Memory B cell (primary cell): ENCODE results near the gene HSBP1L1.
"Not testable (repeated sequence)": the region's sequence is repeated elsewhere in the genome, so short reads cannot be mapped to it uniquely, and the experiment has no call there.

Source experiments
- ATAC-seq: fragments of 150-1000 bp; cut with Tn5 transposase; 2 replicates; pipeline ENCODE4 v1.10.0; 2021; ENCODE audit warnings: low read depth, mild to moderate bottlenecking, moderate library complexity
- DNase-seq, 2 donors: peaks; one replicate each; pipeline ENCODE4 v3.0.0; 2022; ENCODE audit warnings: low spot score in 2 of 2
- H3K27ac Mint-ChIP-seq: one replicate; pipeline ENCODE4 v1.8.0; 2022; ENCODE audit warnings: mild to moderate bottlenecking, moderate library complexity, mixed read lengths
- H3K27me3 Mint-ChIP-seq: one replicate; pipeline ENCODE4 v1.8.0; 2022; ENCODE audit warnings: mixed read lengths
- H3K36me3 Mint-ChIP-seq: one replicate; pipeline ENCODE4 v1.8.0; 2022; ENCODE audit warnings: mild to moderate bottlenecking, mixed read lengths
- H3K4me1 Mint-ChIP-seq: one replicate; pipeline ENCODE4 v1.8.0; 2022; ENCODE audit warnings: mixed read lengths
- H3K4me3 Mint-ChIP-seq: one replicate; pipeline ENCODE4 v1.8.0; 2022; ENCODE audit warnings: mild to moderate bottlenecking, moderate library complexity, mixed read lengths
- H3K9me3 Mint-ChIP-seq: one replicate; pipeline ENCODE4 v1.8.0; 2022; ENCODE audit warnings: mixed read lengths

Gene HSBP1L1

GRCh38 chr18:79987566-79987965 is 23.1 kb downstream of the HSBP1L1 start:
- peak overlapping the region; percentile 95 for H3K27ac Mint-ChIP-seq
- DNase-seq = no peak
- H3K9me3 Mint-ChIP-seq = no peaks in the 10 kb centered on the region
- ATAC-seq = no peak
- no peaks in the 10 kb centered on the region for H3K27me3 Mint-ChIP-seq
- peak overlapping the region; percentile 93 for H3K4me3 Mint-ChIP-seq
- H3K4me1 Mint-ChIP-seq = peaks cover 17% of the 10 kb centered on the region
- H3K36me3 Mint-ChIP-seq = peaks cover 6% of the 10 kb centered on the region

- Mint-ChIP-seq H3K36me3 (peaks cover 6% of the 10 kb centered on the region), H3K4me1 (peaks cover 15% of the 10 kb centered on the region), H3K27ac (peak overlapping the region; percentile 95), H3K9me3 (no peaks in the 10 kb centered on the region), H3K27me3 (no peaks in the 10 kb centered on the region), H3K4me3 (peak overlapping the region; percentile 93)
- ATAC-seq (peak; percentile 72), DNase-seq (peak; percentile 61 to 82)
These were observed 23.6 kb downstream of the HSBP1L1 start for GRCh38 chr18:79988071-79988450.

GRCh38 chr18:79988451-79989194 is 24.2 kb downstream of the HSBP1L1 start, which contains the start of gene TXNL4A:
TXNL4A (minus strand) TSS chr18:79988563; CDS start chr18:79988392, 171 bp downstream.
- H3K27me3 Mint-ChIP-seq = no peaks in the 10 kb centered on the region
- ATAC-seq (peak; percentile 94), DNase-seq (peak in 1 of 2 donors; percentile 76)
- peaks cover 6% of the 10 kb centered on the region for H3K36me3 Mint-ChIP-seq
- H3K9me3 Mint-ChIP-seq = no peaks in the 10 kb centered on the region
- peak within 1 kb of the TSS; percentile 93 for H3K4me3 Mint-ChIP-seq
- H3K4me1 Mint-ChIP-seq = peaks cover 13% of the 10 kb centered on the region
- H3K27ac Mint-ChIP-seq = peak within 1 kb of the TSS; percentile 95

GRCh38 chr18:79989195-79989497 is 24.7 kb downstream of the HSBP1L1 start:
- Mint-ChIP-seq H3K36me3 (peaks cover 2% of the 10 kb centered on the region), H3K4me3 (peak overlapping the region; percentile 93), H3K27me3 (no peaks in the 10 kb centered on the region), H3K9me3 (no peaks in the 10 kb centered on the region), H3K4me1 (peaks cover 11% of the 10 kb centered on the region), H3K27ac (peak overlapping the region; percentile 95)
- DNase-seq = no peak
- no peak for ATAC-seq

GRCh38 chr18:79991494-79991893 is 27.1 kb downstream of the HSBP1L1 start:
- no peak for DNase-seq
- no peak for ATAC-seq
- Mint-ChIP-seq H3K27me3 (peaks cover 3% of the 10 kb centered on the region), H3K36me3 (no peaks in the 10 kb centered on the region), H3K9me3 (peaks cover 2% of the 10 kb centered on the region), H3K4me3 (no peak overlapping the region), H3K27ac (no peak overlapping the region), H3K4me1 (peaks cover 6% of the 10 kb centered on the region)

- not testable (repeated sequence) for ATAC-seq, DNase-seq, H3K9me3 Mint-ChIP-seq, H3K4me3 Mint-ChIP-seq, H3K27me3 Mint-ChIP-seq, H3K27ac Mint-ChIP-seq, H3K36me3 Mint-ChIP-seq, H3K4me1 Mint-ChIP-seq
These were observed 35.3 kb downstream of the HSBP1L1 start for GRCh38 chr18:79999701-80000100.

- Mint-ChIP-seq H3K27me3 (peaks cover 1% of the 10 kb centered on the region), H3K4me3 (no peak overlapping the region), H3K27ac (no peak overlapping the region), H3K36me3 (peaks cover 9% of the 10 kb centered on the region), H3K4me1 (peaks cover 6% of the 10 kb centered on the region), H3K9me3 (peaks cover 7% of the 10 kb centered on the region)
- no peak for ATAC-seq
- DNase-seq = no peak
These were observed 36.4 kb downstream of the HSBP1L1 start for GRCh38 chr18:80000877-80001276.

GRCh38 chr18:80002468-80002867 is 38.0 kb downstream of the HSBP1L1 start:
- Mint-ChIP-seq H3K4me1 (peaks cover 6% of the 10 kb centered on the region), H3K27me3 (no peaks in the 10 kb centered on the region), H3K4me3 (no peak overlapping the region), H3K36me3 (peaks cover 11% of the 10 kb centered on the region), H3K27ac (no peak overlapping the region), H3K9me3 (peaks cover 12% of the 10 kb centered on the region)
- DNase-seq = no peak
- no peak for ATAC-seq

- ATAC-seq (peak; percentile 78), DNase-seq (no peak)
- Mint-ChIP-seq H3K4me3 (peak overlapping the region; percentile 14), H3K9me3 (peaks cover 17% of the 10 kb centered on the region), H3K4me1 (peaks cover 6% of the 10 kb centered on the region), H3K27me3 (no peaks in the 10 kb centered on the region), H3K27ac (peak overlapping the region; percentile 72), H3K36me3 (peaks cover 15% of the 10 kb centered on the region)
These were observed 40.3 kb downstream of the HSBP1L1 start for GRCh38 chr18:80004600-80005342.

- Mint-ChIP-seq H3K27me3 (no peaks in the 10 kb centered on the region), H3K36me3 (peaks cover 14% of the 10 kb centered on the region), H3K4me3 (no peak overlapping the region), H3K4me1 (peaks cover 6% of the 10 kb centered on the region), H3K27ac (no peak overlapping the region), H3K9me3 (peaks cover 16% of the 10 kb centered on the region)
- DNase-seq (no peak), ATAC-seq (peak; percentile 38)
These were observed 42.3 kb downstream of the HSBP1L1 start for GRCh38 chr18:80006724-80007123.

- H3K27me3 Mint-ChIP-seq = no peaks in the 10 kb centered on the region
- DNase-seq (no peak), ATAC-seq (no peak)
These were observed 45.5 kb downstream of the HSBP1L1 start for GRCh38 chr18:80009661-80010550.

GRCh38 chr18:80010551-80010906 is 46.1 kb downstream of the HSBP1L1 start:
- H3K36me3 Mint-ChIP-seq = peaks cover 16% of the 10 kb centered on the region
- H3K9me3 Mint-ChIP-seq = peaks cover 20% of the 10 kb centered on the region
- DNase-seq (no peak), ATAC-seq (no peak)
- H3K4me1 Mint-ChIP-seq = no peaks in the 10 kb centered on the region
- H3K27me3 Mint-ChIP-seq = no peaks in the 10 kb centered on the region
- no peak overlapping the region for H3K4me3 Mint-ChIP-seq
- no peak overlapping the region for H3K27ac Mint-ChIP-seq

More at GRCh38 chr18:80009661-80010550, 45.5 kb downstream of the HSBP1L1 start:
- Mint-ChIP-seq H3K36me3 (peaks cover 16% of the 10 kb centered on the region), H3K9me3 (peaks cover 20% of the 10 kb centered on the region), H3K27ac (no peak overlapping the region), H3K4me3 (no peak overlapping the region), H3K4me1 (peaks cover under 1% of the 10 kb centered on the region)

GRCh38 chr18:80011496-80012137 is 47.2 kb downstream of the HSBP1L1 start:
- not testable (repeated sequence) for DNase-seq, ATAC-seq, H3K4me3 Mint-ChIP-seq, H3K27ac Mint-ChIP-seq, H3K27me3 Mint-ChIP-seq, H3K4me1 Mint-ChIP-seq
- Mint-ChIP-seq H3K36me3 (peaks cover 16% of the 10 kb centered on the region), H3K9me3 (peaks cover 18% of the 10 kb centered on the region)
